Stimulated activated CD8-positive, alpha-beta memory T cell treated with anti-CD3 and anti-CD28 coated beads, Interleukin-7, amount 100 ng/mL, for 48 hours (primary cell): Measurements from ENCODE around the gene QSOX2.

ENCODE experiments used
- DNase-seq, 2 donors: peaks; one replicate each; pipeline ENCODE4 v3.0.0-alpha.2; 2020; ENCODE audit warnings: low read depth in 1 of 2; ENCODE audit errors: extremely low read depth in 1 of 2

QSOX2 gene

GRCh38 chr9:136254381-136255165 is 9.0 kb upstream of the QSOX2 start:
- DNase-seq, result no peak

- DNase-seq, result no peak
Observed at GRCh38 chr9:136253246-136254130, 7.9 kb upstream of the QSOX2 start.

GRCh38 chr9:136252846-136253245 is 7.2 kb upstream of the QSOX2 start:
- DNase-seq, result no peak

- no peak for DNase-seq
Observed at GRCh38 chr9:136252281-136252680, 6.7 kb upstream of the QSOX2 start.

- DNase-seq, result no peak
Observed at GRCh38 chr9:136251264-136252115, 5.9 kb upstream of the QSOX2 start.

GRCh38 chr9:136250676-136251075 is 5.1 kb upstream of the QSOX2 start:
- no peak for DNase-seq

GRCh38 chr9:136249877-136250559 is 4.4 kb upstream of the QSOX2 start:
- no peak for DNase-seq

GRCh38 chr9:136248951-136249876 is 3.6 kb upstream of the QSOX2 start:
- DNase-seq, result no peak

GRCh38 chr9:136247947-136248637 is 2.5 kb upstream of the QSOX2 start:
- no peak for DNase-seq

GRCh38 chr9:136247551-136247916 is 1.9 kb upstream of the QSOX2 start:
- DNase-seq, result no peak

GRCh38 chr9:136246849-136247550 is 1.4 kb upstream of the QSOX2 start:
- DNase-seq, result no peak

- no peak for DNase-seq
Observed at GRCh38 chr9:136244969-136245218, 718 bp downstream of the QSOX2 start.

GRCh38 chr9:136244122-136244968 is 1.3 kb downstream of the QSOX2 start:
- peak; percentile 43 to 77 for DNase-seq

- no peak for DNase-seq
Observed at GRCh38 chr9:136243631-136244030, 2.0 kb downstream of the QSOX2 start.

- DNase-seq, result no peak
Observed at GRCh38 chr9:136242918-136243525, 2.6 kb downstream of the QSOX2 start.

GRCh38 chr9:136242248-136242647 is 3.4 kb downstream of the QSOX2 start:
- no peak for DNase-seq

GRCh38 chr9:136241542-136241941 is 4.1 kb downstream of the QSOX2 start:
- no peak for DNase-seq
